ENCODE data around the gene PUSL1. TPM values are rescaled to one million over a fixed set of nuclear protein-coding genes. Genes with fewer than 3 reads are reported as not detected.
A peak's percentile ranks its signal among the peaks of the same experiment; 100 is the strongest.

The PUSL1 gene
- polyA plus RNA-seq, 2 of the 4 experiments (the other 2 are of a cell fraction) = 7.4 to 14.6 TPM

- Histone ChIP-seq H3K27ac (peak overlapping the region; percentile 94 to 97), H3K4me3 (peak overlapping the region; percentile 96), H3K4me2 (peak overlapping the region; percentile 61), H3K4me1 (peaks cover 9% of the 10 kb centered on the region; the same call in 1 of the 3 replicates), H3K9me3 (no peaks in the 10 kb centered on the region)
- 1% methylated on average over 16 of the region's 41 CpGs for WGBS (ENCODE audit: missing lambda C conversion rate)
- POLR2A ChIA-PET = no interaction called here
- no peak for DNase-seq (ENCODE audit: low read depth in 1 of 2, low spot score in 1 of 2)
- no peak for TF ChIP-seq HOXB5 (CRISPR knock-in tag; IDR thresholded peaks at IDR 0.05)
- TF ChIP-seq MAZ (IDR thresholded peaks at IDR 0.05; ENCODE audit: borderline replicate concordance, low read depth, low read length) = no peak
- TF ChIP-seq FOSL2 (IDR thresholded peaks at IDR 0.05) = no peak
- TF ChIP-seq FOSL2 (CRISPR knock-in tag; IDR thresholded peaks at IDR 0.05) = no peak
- TF ChIP-seq NR3C1 (IDR thresholded peaks at IDR 0.05) = no peak
- TF ChIP-seq ZFP36 (IDR thresholded peaks at IDR 0.05; ENCODE audit: borderline replicate concordance, partially characterized antibody) = no peak
- no peak for TF ChIP-seq TFCP2L1 (CRISPR knock-in tag; IDR thresholded peaks at IDR 0.05)
- no peak for TF ChIP-seq NPAS2 (CRISPR knock-in tag; IDR thresholded peaks at IDR 0.05; ENCODE audit: borderline replicate concordance)
- TF ChIP-seq KDM1A (IDR thresholded peaks at IDR 0.05; ENCODE audit: low read depth) = no peak
- TF ChIP-seq CHD4 (IDR thresholded peaks at IDR 0.05; ENCODE audit: borderline replicate concordance) = no peak
- TF ChIP-seq, protein P1, sequence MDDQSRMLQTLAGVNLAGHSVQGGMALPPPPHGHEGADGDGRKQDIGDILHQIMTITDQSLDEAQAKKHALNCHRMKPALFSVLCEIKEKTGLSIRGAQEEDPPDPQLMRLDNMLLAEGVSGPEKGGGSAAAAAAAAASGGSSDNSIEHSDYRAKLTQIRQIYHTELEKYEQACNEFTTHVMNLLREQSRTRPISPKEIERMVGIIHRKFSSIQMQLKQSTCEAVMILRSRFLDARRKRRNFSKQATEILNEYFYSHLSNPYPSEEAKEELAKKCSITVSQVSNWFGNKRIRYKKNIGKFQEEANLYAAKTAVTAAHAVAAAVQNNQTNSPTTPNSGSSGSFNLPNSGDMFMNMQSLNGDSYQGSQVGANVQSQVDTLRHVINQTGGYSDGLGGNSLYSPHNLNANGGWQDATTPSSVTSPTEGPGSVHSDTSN (IDR thresholded peaks at IDR 0.05) = no peak
- no peak for TF ChIP-seq RNF2 (IDR thresholded peaks at IDR 0.05; ENCODE audit: borderline replicate concordance, low read depth)
- no peak for TF ChIP-seq PHF8 (IDR thresholded peaks at IDR 0.05; ENCODE audit: borderline replicate concordance, low read depth)
- TF ChIP-seq EHF (CRISPR knock-in tag; IDR thresholded peaks at IDR 0.05) = no peak
- TF ChIP-seq ZNF302 (CRISPR knock-in tag; IDR thresholded peaks at IDR 0.05) = no peak
- CTCF ChIA-PET = no interaction called here
- FAIRE-seq = no peak
- peak; percentile 9 to 59; a peak in 4 of 6 replicates for ATAC-seq
Measured at GRCh38 chr1:1324084-1324523, 15.7 kb downstream of the PUSL1 start.

- peak within 1 kb of the TSS; percentile 94 to 97 for H3K27ac ChIP-seq
Measured at GRCh38 chr1:1324524-1325287, 16.3 kb downstream of the PUSL1 start, which contains the start of the genes CPTP and INTS11. Gene CPTP, plus strand, starts transcription at chr1:1324802. Its CDS starts 2,109 bp downstream, at chr1:1326911. Gene INTS11, minus strand, starts transcription at chr1:1324660. Its CDS starts 52 bp downstream, at chr1:1324608.

More at GRCh38 chr1:1324524-1325287, 16.3 kb downstream of the PUSL1 start, which contains the start of the genes CPTP and INTS11:
- Histone ChIP-seq H3K9me3 (no peaks in the 10 kb centered on the region), H3K4me1 (peaks cover 6% of the 10 kb centered on the region; the same call in 1 of the 3 replicates), H3K4me3 (peak within 1 kb of the TSS; percentile 96), H3K4me2 (peak within 1 kb of the TSS; percentile 95)
- 7% methylated on average over 3 of the region's 84 CpGs for WGBS (ENCODE audit: missing lambda C conversion rate)
- POLR2A ChIA-PET = no interaction called here
- ATAC-seq (peak; percentile 70 to 83), FAIRE-seq (no peak), DNase-seq (ENCODE audit: low read depth in 1 of 2, low spot score in 1 of 2) (peak; percentile 73 to 89)
- peak; percentile 67 for TF ChIP-seq POLR2A (IDR thresholded peaks at IDR 0.05; ENCODE audit: low read length)
- TF ChIP-seq USF2 (IDR thresholded peaks at IDR 0.05) = no peak
- TF ChIP-seq MAX (IDR thresholded peaks at IDR 0.05) = peak; percentile 41; the same call in 1 of the 2 replicates
- TF ChIP-seq SREBF2 (IDR thresholded peaks at IDR 0.05) = no peak
- TF ChIP-seq HOXB5 (CRISPR knock-in tag; IDR thresholded peaks at IDR 0.05) = no peak
- TF ChIP-seq BCL3 (IDR thresholded peaks at IDR 0.05) = 0 out of 3 replicates have a peak, but pooled peaks have one; percentile 58
- peak; percentile 3; the same call in 1 of the 2 replicates for TF ChIP-seq PHF8 (IDR thresholded peaks at IDR 0.05; ENCODE audit: borderline replicate concordance, low read depth)
- no peak for TF ChIP-seq JUNB (IDR thresholded peaks at IDR 0.05)
- peak in 1 of 2 experiments; percentile 57; a peak in 1 of 5 replicates for TF ChIP-seq JUN (IDR thresholded peaks at IDR 0.05)
- TF ChIP-seq, protein P2, sequence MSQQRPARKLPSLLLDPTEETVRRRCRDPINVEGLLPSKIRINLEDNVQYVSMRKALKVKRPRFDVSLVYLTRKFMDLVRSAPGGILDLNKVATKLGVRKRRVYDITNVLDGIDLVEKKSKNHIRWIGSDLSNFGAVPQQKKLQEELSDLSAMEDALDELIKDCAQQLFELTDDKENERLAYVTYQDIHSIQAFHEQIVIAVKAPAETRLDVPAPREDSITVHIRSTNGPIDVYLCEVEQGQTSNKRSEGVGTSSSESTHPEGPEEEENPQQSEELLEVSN (IDR thresholded peaks at IDR 0.05; ENCODE audit: borderline replicate concordance, low read depth) = 0 out of 2 replicates have a peak, but pooled peaks have one; percentile 28
- CTCF ChIA-PET = no interaction called here
